Epithelial cell of proximal tubule (primary cell): ENCODE measurements around the gene STAT3. TPM values are rescaled to one million over a fixed set of nuclear protein-coding genes. Genes with fewer than 3 reads are reported as not detected.

Experiments used
- DNase-seq: peaks from one replicate; pipeline ENCODE4 v3.0.0-alpha.2; 2011; ENCODE audit warnings: low read depth
- H3K4me3 ChIP-seq: 2 replicates; pipeline ENCODE4 v1.5.1; 2011; ENCODE audit warnings: low read depth, mild to moderate bottlenecking, low read length
- total RNA-seq: library from RNA; depleted of rRNA; stranded (reverse); fragments of >200 nt; gene quantifications from 2 replicates; pipeline ENCODE4 v1.2.3, GENCODE V29; 2015
- TF ChIP-seq, protein P1 (sequence below): conservative IDR thresholded peaks from 2 replicates; pipeline ENCODE4 v1.5.1; 2012; ENCODE audit warnings: low read depth, mild to moderate bottlenecking, low read length

STAT3 gene
- total RNA-seq, 1 donor from 2014 or later: 63.0 TPM

DNA sequence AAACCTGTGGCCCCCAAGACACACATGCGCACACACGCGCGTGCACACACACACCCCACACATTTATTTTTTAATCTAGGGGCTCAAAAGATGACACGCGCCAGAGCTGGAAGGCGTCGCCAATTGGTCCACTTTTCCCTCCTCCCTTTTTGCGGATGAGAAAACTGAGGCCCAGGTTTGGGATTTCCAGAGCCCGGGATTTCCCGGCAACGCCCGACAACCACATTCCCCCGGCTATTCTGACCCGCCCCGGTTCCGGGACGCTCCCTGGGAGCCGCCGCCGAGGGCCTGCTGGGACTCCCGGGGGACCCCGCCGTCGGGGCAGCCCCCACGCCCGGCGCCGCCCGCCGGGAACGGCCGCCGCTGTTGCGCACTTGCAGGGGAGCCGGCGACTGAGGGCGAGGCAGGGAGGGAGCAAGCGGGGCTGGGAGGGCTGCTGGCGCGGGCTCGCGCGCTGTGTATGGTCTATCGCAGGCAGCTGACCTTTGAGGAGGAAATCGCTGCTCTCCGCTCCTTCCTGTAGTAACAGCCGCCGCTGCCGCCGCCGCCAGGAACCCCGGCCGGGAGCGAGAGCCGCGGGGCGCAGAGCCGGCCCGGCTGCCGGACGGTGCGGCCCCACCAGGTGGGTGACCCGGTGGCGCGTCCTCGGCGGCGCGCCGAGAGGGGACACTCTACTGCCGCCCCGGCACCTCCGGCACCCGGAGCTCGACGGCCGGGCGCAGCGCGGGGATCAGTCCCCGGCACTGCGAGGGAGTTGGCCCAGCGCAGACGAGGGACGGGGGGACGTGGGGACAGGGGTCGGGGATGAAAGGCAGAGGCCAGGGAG lies 100.1 kb downstream of the STAT3 start, which contains the start of gene STAT5A:
TSS of gene STAT5A (plus strand) at position 522 of the 826 bp plus-strand sequence. CDS start 914 bp downstream, outside the sequence.
- TF ChIP-seq, protein P1, sequence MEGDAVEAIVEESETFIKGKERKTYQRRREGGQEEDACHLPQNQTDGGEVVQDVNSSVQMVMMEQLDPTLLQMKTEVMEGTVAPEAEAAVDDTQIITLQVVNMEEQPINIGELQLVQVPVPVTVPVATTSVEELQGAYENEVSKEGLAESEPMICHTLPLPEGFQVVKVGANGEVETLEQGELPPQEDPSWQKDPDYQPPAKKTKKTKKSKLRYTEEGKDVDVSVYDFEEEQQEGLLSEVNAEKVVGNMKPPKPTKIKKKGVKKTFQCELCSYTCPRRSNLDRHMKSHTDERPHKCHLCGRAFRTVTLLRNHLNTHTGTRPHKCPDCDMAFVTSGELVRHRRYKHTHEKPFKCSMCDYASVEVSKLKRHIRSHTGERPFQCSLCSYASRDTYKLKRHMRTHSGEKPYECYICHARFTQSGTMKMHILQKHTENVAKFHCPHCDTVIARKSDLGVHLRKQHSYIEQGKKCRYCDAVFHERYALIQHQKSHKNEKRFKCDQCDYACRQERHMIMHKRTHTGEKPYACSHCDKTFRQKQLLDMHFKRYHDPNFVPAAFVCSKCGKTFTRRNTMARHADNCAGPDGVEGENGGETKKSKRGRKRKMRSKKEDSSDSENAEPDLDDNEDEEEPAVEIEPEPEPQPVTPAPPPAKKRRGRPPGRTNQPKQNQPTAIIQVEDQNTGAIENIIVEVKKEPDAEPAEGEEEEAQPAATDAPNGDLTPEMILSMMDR: no peak
- peak within 1 kb of the TSS; percentile 59 for H3K4me3 ChIP-seq
- DNase-seq: no peak

DNA sequence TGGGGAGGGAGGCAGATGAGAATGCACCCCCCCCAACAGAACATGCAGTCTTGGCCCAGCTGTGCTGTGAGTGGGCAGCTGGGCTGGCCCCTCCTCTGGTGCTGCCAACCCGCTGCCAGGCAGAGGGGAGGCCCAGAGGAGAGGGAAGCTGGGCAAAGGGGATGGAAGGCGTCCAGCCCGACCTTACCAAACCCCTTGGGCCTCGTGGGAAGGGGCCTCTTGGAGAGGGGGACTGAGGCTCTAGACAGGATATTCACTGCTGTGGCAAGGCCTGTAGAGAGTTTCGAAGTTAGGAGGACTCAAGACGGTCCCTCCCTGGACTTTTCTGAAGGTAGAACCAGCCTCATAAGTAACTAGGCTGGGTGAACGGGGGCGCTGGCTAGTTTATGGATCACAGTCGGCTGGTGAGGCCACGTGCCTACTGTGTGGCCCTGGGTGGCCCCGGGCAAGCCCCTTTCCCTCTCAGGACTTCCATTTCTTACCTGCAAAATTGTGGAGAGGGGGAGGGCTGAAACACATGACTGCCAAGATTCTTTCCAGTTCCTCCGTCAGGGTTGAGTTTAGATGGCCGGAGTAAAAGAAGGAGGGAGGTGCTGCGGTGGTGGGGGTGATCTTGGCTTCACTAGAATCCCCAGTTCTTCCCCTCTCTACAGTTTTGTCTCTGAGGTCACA lies 100.8 kb downstream of the STAT3 start:
- DNase-seq: no peak
- TF ChIP-seq, protein P1: no peak
- H3K4me3 ChIP-seq: peak overlapping the region; percentile 59

DNA sequence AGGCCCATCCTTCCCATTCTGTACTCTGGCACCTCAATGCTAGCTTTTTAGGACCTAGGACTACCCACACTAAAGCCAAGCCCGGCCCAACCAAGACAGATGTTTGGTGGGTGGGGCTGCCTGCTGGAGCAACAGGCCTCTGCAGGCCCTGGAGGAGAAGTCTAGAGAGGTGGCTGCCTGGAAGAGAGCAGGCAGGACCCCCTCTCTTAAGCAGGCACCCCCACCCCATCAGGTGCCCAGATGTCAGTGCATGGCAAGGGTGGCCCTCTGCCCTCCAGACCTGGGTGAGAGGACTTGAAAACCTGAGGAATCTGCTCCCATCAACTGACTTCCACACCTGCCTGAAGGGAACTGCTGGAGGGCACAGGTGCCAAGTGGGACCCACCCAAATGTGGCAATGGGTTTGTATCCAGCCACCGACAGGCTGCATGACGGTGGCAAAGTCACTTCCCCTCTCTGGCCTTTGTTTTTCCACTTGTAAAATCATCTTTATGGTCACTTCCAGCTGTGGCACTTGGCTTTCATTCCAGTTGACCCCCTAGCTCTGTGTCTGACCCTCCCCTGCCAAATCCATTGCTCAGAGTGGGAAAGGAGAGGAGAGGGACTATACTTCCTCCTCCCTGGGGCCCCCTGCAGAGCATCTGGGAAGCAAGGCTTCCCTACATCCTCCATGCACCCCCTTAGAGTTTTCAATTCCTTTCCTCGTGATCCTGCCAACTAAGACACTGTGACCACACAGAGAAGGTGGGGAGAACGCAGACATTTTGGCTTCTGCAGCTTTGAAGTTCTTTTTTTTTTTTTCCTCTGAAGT lies 101.6 kb downstream of the STAT3 start:
- peak overlapping the region; percentile 59 for H3K4me3 ChIP-seq
- no peak for DNase-seq
- TF ChIP-seq, protein P1: no peak

DNA sequence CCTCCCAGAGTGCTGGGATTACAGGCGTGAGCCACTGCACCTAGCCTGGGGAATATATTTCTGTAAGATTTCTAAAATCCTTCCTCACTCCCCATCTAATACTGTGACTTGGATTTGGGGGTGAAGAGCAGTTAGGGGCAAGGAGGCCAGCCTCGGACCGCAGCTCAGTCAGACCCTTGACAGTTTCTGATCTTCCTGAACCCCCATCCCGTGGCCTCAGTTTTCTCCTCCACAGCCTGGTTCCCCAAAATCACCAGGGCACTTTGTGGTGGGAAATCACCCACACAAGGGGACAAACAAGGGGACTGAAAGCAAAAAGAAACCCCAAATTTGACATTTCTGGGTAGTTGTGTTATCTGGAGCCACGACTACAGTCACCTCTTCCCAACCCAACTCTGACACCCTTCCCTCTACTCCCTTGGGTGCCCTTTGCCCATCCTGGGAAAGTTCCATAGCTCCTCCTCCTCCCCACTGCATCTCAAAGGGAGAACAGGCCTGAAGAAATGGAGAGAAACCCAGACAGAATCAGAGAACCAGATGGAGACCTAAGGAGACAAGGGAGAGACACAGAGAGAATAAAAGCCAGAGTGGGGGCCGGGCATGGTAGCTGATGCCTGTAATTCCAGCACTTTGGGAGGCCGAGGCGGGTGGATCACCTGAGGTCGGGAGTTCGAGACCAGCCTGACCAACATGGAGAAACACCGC lies 102.7 kb downstream of the STAT3 start:
- no peak for DNase-seq

DNA sequence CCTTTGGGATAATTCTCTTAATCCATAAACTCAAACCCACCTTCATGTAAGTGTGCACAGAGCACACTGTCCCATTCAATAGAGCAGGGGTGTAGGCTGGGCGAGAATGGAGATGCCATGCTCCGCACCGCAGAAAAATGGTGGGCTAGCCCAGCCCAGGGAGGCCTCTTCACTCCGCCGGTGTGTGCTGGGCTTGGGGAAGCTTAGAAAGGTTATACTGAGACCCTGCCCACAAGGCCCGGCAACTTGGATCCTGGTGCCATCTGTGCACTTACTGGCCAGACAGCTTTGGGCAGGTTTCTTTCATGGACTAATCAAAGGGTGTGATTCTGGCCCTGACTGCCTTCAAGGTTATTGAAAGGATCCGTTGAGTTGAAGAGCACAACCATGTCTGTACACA lies 103.7 kb downstream of the STAT3 start:
- no peak overlapping the region for H3K4me3 ChIP-seq
- no peak for DNase-seq
- TF ChIP-seq, protein P1: no peak

More for the DNA sequence above, 102.7 kb downstream of the STAT3 start:
- H3K4me3 ChIP-seq: no peak overlapping the region
- TF ChIP-seq, protein P1: no peak

DNA sequence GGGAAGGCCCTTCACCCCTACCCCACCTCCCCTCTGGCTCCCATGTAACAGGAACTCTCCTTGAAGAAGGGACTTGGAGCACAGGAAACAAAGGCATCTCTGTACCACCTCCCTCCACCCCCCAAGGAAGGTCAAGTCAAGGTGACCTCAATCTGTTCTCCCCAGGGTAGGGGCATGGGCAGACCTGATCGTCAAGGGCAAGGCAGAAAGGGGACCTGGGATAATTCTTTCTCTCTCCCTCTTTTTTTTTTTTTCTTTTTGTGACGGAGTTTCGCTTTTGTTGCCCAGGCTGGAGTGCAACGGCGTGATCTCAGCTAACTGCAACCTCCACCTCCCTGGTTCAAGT lies 104.2 kb downstream of the STAT3 start:
- no peak for DNase-seq
- H3K4me3 ChIP-seq: no peak overlapping the region
- TF ChIP-seq, protein P1: no peak
